Breast epithelium (tissue), 3 donors: Measurements from ENCODE around the gene ANKRD39.

ENCODE experiments used
- POLR2A ChIP-seq: fragments of 450-650 bp; IDR thresholded peaks from one replicate; pipeline ENCODE4 v1.6.1; 2016; ENCODE audit warnings: antibody characterized with exemption, mild to moderate bottlenecking, moderate library complexity
- POLR2AphosphoS5 ChIP-seq, 3 donors: sonication (generic); formaldehyde crosslinking; IDR thresholded peaks; one replicate each; pipeline ENCODE4 v1.6.1; 2017; ENCODE audit warnings: antibody characterized with exemption in 3 of 3

- TF ChIP-seq POLR2AphosphoS5 (IDR thresholded peaks at IDR 0.05) (no peak), POLR2A (no peak)
Measured at GRCh38 chr2:96895746-96896651, 38.2 kb upstream of the ANKRD39 start.
